Esophagus squamous epithelium (tissue), 4 donors: ENCODE results near the gene SHOC2.

ENCODE experiments used
- CTCF ChIP-seq, 6 experiments: fragments of 450-650 bp in 4 of 6; fragments of 200-600 bp in 2 of 6; sonication (generic) in 2 of 6; IDR thresholded peaks; one replicate each; pipeline ENCODE4 v1.5.1; 2016 to 2019; ENCODE audit warnings: antibody characterized with exemption in 6 of 6, mild to moderate bottlenecking in 4 of 6, moderate library complexity in 4 of 6
- POLR2A ChIP-seq, 4 donors: fragments of 450-650 bp; IDR thresholded peaks; one replicate each; pipeline ENCODE4 v1.6.1; 2017; ENCODE audit warnings: antibody characterized with exemption in 4 of 4, mild to moderate bottlenecking in 4 of 4, moderate library complexity in 3 of 4

- no peak for TF ChIP-seq POLR2A (IDR thresholded peaks at IDR 0.05)
- TF ChIP-seq CTCF (IDR thresholded peaks at IDR 0.05) = no peak
These were observed 8.1 kb downstream of the SHOC2 start for GRCh38 chr10:110927461-110927860.
